CD1c-positive myeloid dendritic cell (primary cell): ENCODE results near the gene ARAP1.
A peak's percentile ranks its signal among the peaks of the same experiment; 100 is the strongest.

Experiments
- DNase-seq: peaks from one replicate; pipeline ENCODE4 v3.0.0-alpha.2; 2016; ENCODE audit errors: extremely low spot score

Gene ARAP1

DNA sequence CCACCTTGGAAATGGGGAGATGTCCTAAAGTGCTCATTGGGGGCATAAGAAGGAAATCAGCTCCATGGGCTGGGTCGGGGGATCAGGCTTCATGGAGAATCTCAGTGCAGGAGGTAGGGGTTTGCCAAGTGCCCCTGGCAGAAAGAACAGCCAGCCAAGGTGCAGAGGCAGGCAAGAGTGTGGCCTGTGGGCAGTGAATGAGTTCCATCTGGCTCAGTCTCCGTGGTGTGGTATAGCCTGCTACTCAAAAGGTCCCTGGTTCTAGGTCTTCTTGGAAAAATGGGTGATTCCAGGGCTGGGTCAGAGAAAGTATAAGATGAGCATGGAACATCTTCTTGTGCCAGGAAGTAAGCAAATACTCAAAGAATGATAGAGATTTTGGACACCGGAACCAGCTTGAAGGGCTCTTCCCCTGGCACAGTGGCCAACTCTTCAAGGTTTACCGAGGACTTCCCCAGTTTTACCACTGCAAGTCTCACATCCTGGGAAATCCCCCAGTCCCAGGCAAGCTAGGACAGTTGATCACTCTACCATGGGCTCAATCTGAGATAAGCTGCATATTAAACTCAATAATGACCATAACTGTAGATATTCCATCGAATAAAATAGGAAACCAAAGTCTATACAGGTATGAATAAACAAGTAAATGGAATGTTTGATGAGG lies 10.6 kb upstream of the ARAP1 start:
- peak; percentile 32 for DNase-seq

DNA sequence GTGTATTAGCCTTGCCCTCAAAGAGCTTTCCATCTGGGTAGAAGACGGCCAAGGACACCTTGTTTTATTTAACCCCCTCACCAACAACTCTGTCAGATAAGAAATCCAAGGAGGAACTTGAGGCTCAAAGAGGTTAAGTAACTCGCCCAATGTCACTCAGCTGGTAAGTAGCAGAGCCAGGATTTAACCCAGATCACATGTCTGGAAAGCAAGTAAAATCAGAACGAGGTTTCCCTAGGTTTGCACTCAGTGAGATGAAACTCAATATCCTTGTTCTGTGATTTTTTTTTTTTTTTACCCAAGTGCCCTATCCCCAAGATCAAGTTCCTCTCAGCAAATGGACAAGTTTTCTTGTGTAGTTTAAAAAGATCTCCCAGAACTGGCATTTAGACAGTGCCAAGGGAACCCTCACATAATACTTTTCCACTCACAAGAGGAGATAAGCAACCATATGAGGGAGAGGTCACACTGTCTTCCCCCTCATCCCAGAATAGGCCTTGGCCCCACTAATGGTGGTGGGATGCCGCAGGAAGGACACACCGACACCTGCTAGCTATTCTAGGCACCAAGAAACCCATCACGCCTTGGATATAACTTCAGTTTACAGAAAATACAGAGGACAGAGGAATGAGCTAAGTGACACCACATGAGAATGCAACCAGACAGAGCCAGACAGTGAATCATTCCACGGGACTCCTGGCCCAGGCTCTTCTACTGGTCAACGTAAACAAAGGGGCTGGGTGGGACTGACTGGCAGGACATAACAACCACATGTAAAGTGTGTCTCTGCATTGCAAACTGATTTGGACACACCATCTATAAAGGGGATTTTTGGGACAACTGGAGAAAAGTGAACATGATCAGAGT lies 8.6 kb upstream of the ARAP1 start:
- DNase-seq, result peak; percentile 23

DNA sequence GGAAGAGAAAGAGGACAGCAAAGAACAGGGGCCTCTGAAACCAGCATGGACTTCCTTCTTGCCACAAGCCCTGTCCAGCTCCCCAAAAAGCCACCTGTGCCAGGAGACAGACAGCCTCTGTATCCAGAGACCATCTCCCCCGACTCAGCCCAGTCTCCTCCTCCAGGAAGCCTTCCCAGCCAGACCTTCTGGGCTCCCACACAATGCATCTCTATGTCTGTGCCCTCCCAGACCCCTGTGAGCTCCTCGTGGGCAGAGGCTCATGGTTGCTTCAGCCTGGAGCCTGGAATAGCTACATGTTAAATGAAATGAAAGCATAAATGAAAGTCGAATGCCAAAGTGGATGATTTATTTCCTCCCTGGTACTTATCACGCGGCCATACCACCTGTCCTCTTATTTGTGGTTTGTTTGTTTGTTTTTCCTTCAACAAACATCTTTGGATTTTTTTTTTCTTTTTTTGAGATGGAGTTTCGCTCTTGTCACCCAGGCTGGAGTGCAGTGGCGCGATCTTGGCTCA lies 7.3 kb upstream of the ARAP1 start:
- no peak for DNase-seq

DNA sequence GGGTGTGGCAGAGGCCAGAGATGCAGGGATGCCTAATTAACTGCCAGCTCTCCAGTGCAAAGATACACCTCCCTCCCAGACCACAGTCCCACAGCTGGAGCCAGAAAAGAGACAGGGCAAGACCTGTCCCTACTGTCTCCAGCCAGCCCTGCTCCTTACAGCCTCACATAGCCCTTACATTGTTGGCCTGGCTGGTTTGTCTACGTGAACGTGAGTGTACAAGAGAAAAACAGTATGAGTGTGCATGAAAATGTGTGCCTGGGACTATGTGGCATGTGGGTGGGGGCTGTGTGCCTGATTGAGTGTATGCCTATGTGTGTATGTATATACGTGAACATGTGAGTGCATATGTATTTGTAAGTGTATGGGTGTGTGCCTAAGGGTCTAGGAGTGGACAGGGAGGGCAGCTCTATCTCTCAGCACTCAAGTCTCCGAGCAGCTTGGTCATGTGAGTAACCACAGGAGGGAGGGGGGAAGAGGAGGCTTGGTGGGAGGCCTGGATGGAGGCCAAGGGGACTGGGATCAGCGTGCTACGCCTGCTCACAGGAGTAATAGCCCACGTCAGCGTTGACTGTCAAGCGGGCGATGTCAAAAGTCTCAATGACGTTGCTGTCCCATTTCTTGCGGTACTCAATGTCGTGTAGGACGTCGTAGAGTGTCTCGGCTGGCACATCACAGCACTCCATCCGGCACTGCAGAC lies 6.6 kb upstream of the ARAP1 start:
- DNase-seq, result peak; percentile 76

DNA sequence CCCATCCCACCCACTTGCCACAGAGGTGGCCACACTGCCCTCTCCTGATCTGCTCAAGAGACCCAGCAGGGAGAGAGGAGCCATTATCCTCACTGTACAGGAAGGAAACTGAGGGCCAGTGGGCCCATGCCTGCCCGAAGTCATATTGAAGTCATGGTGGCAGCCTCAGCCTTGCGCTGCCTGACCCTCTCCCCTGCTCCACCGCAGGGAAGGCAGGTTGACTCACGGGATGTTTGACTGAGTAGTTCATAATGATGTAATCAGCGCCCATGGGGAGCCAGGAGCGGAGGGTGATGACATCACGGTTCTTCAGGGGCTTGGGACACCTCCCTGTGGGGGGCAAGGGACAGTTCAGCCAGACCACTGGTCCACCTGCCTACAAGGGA lies 6.1 kb upstream of the ARAP1 start:
- no peak for DNase-seq

DNA sequence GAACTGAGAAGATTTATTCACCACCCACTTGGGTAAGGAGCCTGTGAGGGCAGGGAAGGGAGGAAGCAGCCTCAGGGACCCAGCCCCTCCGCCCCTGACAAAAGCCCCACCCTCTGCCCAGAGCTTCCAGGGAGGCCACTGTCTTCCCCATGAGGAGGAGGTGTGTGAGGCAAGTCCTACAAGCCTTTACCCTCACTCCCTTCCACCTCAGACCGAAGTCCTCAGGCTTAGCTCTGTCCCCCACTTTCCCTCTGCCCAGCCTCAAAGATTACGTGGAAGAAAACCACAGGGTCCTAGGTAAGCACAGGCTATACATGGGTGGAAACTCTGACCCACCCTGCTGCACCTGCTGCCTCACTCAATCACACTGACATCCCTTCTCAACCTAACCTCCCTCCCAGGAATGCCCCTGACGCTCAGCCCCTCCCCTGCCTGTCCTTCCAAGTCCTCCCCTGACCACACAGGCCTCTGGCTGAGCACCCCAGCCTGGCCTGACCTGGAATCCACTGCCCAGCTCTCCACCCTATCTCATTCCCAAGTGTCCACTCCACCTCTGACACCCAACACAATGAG lies 3.6 kb upstream of the ARAP1 start:
- no peak for DNase-seq

DNA sequence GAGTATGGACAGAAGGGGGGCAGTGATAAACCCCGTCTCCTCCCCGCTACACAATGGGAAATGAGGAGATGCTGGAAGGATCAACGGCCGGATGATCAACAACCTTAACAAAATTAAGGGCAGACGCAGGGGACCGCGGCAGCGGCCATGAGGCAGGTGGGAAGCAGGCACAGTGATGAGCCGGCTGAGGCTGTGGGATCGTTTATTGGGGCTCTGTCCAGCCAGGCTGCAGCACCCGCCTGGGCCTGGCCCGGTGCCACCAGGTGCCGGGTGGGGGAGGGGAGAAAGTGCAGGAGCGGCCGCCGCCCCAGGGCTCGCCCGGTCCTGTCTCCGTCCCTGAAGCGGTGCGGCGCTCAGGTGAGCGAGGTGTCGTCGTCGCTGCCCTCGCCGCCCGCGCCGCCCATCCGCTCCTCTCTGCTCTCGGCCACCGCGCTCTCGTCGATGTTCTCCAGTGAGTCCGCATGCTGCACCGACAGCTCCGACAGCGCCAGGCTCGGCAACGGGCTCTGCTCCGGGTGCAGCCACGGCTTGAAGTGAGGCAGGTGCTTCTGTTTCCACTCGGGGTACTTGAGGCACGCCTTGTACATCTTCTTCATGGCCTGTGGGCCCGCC lies 2.4 kb upstream of the ARAP1 start:
- no peak for DNase-seq

DNA sequence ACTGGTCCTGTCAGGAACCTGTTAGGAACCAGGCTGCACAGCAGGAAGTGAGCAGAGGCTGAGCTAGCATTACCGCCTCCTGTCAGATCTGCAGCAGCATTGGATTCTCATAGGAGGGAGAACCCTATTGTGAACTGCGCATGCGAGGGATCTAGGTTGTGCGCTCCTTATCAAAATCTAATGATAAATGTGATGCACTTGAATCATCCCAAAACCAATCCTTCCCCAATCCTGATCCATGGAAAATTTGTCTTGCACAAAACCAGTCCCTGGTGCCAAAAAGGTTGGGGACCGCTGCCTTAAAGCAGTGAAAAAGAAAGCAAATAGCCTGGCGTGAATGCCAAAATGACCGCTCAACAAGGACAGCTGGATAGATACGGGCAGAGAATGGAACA lies 1.9 kb upstream of the ARAP1 start:
- no peak for DNase-seq

DNA sequence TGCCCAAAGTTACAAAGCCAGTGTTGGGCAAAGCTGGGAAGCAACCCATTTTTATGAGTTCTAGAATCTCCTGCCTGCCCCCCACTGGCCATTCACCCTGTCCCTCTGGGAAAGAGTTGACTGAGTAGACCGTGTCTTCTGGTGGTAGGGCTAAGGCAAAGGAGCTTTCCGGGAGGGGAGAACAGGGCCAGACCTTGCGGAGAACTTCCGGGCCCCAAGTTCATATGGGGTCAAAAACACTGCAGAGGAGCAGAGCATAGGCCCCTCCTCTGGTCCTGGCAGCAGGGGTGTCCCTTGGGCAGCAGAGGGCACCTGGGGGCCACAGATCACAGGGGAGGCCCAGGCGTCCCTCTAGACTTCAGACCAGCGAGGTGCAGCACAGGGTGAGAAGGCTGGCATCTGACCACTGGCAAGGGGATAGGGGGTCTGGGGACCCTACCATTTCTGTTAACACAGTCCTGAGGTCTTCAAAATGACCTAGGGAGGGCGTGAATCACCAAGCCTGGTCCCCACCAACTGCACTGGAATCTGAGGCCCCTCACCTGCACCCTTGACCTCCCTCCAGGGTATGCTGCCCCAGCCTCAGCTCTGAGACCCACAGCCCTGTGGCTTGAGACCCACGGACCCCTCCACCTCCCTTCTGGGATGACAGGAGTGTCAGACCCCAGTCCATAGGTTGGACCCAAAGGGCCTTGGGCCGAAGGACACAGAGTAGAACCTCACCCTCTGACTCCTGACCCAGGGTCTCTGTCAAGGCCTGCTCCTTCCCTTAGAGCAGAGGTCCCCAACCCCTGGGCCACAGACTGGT lies 1.3 kb upstream of the ARAP1 start:
- DNase-seq, result no peak

DNA sequence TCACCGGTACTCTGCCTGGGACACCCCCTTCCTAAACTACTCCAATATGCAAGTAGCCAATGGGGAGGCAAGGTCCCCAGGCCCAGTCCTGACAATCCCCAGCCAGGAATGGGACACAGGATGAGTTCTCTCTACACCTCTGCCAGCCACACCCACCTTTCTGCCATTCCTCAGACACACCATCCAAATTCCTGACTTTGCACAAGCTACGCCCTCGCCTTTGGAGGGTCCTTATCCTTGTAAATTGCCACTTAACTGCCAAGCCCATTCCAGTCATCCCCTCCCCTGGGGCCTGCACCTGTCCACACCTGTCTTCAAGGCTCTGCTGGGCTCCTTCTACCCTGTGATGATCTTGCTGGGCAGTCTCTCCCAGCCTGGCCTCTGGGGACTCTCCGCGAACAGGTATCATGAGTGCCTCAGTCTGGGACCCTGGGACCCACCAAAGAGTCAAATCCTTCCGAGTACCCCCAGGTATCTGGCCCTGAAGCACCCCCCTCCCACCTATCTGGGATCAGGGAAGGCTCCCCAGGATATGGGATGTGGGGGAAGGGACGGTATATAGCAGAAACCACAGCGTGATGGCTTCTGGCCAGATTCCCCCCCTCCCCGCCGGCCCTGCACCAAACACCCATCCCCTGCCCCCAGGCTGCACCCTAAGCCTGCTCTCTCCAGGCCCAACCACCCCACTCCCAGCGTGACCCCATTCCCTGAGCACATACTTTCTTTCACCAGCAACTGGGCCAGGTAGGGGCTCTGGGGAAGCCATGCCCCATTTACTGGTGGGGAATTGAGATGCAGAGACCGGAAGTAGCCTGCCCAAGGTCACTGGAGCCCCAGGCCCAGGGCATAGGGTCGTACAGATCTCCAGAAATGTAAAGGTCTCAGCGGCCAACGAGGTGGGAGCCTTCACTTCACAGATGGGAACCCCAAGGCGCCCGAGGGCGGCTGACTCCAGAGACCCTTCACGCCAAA lies 806 bp downstream of the ARAP1 start:
- DNase-seq, result no peak

DNA sequence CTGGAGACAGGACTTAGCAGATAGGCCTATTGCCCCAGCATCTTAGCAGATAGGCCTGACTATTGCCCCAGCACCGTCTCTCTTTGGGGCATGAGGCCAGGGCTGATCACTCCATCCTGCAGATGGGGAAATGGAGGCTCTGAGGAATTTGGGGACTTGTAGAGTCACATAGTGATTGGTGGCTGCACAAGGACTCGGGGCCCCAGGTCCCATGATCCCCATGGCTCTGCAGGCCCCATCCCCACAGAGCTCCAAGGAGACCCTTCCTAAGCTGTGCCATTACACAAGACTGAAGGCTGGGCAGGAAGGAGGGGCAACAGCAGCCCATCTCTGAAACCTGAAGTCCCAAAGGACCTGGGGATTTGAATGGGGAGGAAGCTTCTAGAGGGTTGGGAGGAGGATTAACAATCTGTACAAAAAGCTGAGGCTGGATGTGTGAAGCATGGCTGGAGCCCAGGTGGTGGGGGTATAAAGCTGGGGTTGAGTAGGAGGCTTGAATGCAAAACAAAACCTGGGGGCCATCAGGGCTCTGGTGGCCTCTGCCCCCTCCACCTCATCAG lies 1.6 kb downstream of the ARAP1 start:
- no peak for DNase-seq

DNA sequence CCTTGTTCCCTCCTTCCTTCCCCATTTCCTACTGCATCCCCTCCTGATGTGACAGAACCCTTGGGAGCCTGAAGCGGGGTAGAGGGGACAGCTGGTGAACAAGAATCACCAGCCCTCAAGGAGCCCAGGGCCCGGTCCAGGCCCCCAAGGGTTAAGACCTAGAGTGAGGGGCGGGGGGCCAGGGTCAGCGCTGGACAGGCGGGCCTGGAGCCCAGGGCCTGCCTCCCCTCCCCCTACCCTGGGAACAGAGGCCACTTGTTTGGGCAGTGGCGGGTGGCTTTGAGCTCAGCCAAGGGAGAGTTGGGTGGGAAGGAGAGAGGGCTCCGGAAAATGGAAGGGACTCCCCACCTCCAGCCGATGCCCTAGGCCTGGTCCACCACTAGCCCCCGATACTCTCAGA lies 2.1 kb downstream of the ARAP1 start:
- DNase-seq, result no peak

DNA sequence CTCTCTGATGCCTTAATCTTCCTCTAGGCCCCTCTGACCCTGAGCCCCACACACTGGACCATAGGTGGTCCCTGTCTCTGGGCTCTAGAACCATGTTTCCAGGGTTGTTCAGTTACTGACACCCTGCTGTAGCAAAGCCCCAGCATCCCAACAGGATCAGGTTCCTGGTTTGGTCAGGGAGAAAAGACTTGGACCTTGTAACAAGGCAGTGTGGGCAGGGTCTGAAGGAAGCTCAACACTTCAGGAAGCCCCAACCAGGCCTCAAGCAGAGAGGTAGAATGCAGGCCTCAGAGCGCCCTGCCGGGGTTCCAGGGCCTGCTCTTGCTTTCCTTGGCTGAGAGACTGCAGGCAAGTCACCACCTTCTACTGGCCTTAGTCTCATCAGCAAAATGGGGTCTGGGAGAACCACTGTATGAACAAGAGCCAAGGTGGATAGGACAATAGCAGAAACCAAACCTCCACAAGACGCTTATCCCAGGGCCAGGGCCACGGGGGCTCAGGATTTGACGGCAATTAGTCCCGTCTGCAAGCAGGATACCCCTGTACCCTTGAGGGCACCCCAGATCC lies 4.8 kb downstream of the ARAP1 start:
- no peak for DNase-seq

DNA sequence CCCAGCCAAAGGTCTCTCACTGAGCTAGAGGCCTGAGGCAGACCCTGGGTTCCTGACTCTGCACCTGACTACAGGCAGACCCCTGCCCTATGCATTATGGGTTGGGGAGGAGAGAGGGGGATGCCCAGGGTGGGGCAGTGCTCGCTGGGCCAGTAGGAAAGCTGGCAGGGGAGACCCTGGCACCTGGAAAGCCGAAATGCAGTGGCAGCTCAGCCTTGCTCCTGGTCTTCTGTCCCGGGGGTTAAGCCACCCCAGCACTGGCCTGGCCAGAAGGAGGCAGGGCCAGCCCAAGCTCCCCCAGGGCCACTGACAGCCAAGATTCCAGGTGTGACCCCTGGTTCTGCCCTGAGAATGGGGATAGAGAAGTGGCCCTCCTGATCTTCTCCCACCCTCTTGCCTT lies 5.4 kb downstream of the ARAP1 start:
- DNase-seq, result no peak

DNA sequence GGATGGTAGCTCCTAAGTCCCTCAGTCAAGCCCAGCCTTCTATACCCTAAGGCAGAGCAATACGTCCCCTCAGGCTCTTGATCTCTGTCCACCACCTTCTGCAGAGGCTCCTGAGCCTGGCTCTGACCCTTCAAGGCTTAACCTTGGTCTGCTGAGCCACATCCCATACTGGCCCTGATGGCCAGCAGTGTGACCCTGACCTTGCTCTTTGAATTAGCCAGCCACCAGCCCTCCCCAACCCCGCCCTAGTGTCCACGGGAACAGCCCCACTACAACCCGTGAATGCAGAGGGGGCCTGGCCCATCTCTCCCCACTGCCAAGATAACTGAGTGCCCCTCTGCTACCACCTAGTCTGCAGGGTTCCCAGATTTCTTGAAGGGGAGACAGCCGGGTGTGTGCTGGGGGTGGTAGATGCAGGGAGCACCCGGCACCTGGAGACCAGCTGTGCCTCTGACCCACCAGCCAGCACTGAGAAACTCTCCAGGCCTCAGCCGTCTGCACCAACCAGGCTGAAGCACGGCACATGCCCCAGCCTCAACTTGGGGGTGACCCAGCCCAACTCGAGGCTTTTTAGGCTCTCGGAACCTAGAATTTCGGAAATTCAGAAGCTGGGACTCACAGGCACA lies 6.2 kb downstream of the ARAP1 start:
- DNase-seq, result no peak

DNA sequence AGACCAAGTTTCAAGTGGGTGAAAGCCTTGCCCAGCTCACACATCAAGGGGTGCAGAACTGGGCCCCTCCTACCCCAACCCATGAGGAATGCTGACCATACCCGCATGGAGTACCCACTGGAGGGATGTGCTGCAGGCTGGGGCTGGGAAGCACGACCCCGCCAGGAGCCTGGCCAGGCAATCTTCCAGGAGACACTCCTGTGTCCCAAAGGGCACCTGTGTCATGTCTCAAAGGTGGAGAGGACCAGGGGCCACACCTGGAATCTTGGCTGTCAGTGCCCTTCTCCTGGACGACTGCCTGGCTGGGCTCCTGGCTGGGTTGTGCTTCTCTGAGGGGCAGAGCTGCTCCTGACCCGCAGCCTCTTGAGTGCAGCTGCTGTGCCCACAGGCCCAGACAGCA lies 6.7 kb downstream of the ARAP1 start:
- no peak for DNase-seq

DNA sequence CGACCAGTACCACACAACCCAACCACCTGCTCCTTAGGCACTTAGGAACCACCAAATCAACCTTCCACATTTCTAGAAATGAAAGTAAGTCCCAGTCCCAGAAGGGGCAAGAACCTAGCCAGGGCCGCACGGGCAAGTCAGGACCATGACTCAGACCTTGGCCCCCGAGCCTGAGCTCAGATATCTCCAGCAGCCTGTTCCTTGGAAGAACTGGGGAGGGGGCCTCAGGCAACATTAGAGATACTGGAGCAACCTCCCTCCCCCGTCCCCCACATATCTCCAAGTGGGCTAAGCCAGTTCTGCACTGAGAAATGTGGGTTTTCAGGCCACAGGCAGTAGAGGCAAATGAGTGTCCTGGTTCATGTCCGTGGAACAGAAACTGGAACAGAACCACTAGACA lies 7.7 kb downstream of the ARAP1 start:
- peak; percentile 35 for DNase-seq

DNA sequence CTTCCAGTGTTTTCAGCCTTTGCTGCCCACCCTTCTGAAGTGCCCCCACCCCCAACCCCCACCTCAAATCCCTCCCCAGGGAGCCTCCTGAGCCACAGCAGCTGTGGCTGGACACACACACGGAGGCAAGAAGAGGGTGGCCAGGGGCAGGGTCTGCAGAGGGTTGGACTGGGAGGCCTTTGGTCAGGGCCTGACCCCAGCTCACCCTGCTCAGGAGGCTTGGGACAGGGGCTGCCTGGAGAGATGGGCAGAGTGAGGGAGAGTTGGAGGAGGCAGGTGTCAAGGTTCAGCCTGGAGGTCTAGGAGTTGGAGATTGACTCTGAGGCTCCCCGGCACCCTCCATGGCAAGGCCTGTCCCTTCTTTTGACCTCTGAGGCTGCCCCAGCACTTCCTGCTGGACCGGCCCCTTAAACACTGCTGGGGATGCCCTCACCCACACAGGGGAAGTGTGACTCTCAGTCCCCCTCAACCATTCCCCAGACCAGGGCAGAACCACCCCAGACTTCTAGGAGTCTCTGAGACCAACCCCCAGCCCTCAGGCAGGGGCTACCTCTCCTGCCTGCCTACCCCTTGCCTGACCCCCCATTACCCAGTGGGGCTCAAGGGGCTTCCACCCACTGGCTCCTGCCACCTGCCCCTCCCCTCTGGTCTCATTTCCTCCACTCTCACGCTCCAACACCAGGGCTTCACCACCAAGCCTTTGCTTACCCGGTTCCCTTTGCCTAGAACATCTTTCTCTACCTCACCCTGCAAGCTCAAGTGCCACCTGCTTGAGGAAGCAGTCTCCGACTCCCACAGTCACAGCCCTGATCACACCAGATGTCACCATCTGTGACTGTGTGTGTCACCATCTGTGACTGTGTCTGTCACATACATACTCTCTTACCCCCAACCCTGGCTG lies 8.6 kb downstream of the ARAP1 start:
- peak; percentile 71 for DNase-seq
